Mesendoderm (in vitro differentiated cells): ENCODE data around the gene ARRB1.

Experiments used
- DNase-seq: peaks from one replicate; pipeline ENCODE4 v3.0.0; 2013
- H2AK5ac ChIP-seq: 2 replicates; pipeline ENCODE4 v1.6.1; 2013; ENCODE audit warnings: low read length, inconsistent platforms
- H2BK120ac ChIP-seq: 2 replicates; pipeline ENCODE4 v1.6.1; 2013; ENCODE audit warnings: low read depth, mild to moderate bottlenecking, low read length, moderate library complexity, mixed read lengths
- H2BK15ac ChIP-seq: replicated peaks from 2 replicates; pipeline ENCODE4 v1.6.1; 2013; ENCODE audit warnings: low read depth, mild to moderate bottlenecking, moderate library complexity
- H2BK5ac ChIP-seq: 2 replicates; pipeline ENCODE4 v1.6.1; 2013; ENCODE audit warnings: low read length, inconsistent platforms
- H3K18ac ChIP-seq: 2 replicates; pipeline ENCODE4 v1.6.1; 2013; ENCODE audit warnings: mild to moderate bottlenecking, low read length, mixed read lengths
- H3K23ac ChIP-seq: one replicate; pipeline ENCODE4 v1.6.1; 2013; ENCODE audit warnings: low read length
- H3K27ac ChIP-seq: 2 replicates; pipeline ENCODE4 v1.5.1; 2013; ENCODE audit warnings: low read depth, mild to moderate bottlenecking, inconsistent platforms, low read length, moderate library complexity
- H3K27me3 ChIP-seq: 2 replicates; pipeline ENCODE4 v1.6.1; 2013; ENCODE audit warnings: low read length, control low read depth, mild to moderate bottlenecking, inconsistent platforms; ENCODE audit not compliant: insufficient read depth, poor library complexity
- H3K36me3 ChIP-seq: 2 replicates; pipeline ENCODE4 v1.6.1; 2013; ENCODE audit warnings: low read length, inconsistent platforms; ENCODE audit not compliant: control insufficient read depth, insufficient read depth
- H3K4ac ChIP-seq: one replicate; pipeline ENCODE4 v1.6.1; 2013; ENCODE audit warnings: low read depth, mild to moderate bottlenecking, low read length, moderate library complexity
- H3K4me1 ChIP-seq: 2 replicates; pipeline ENCODE4 v1.6.1; 2013; ENCODE audit warnings: low read depth, low read length, inconsistent platforms; ENCODE audit not compliant: control insufficient read depth
- H3K4me2 ChIP-seq: 2 replicates; pipeline ENCODE4 v1.6.1; 2013; ENCODE audit warnings: low read length
- H3K4me3 ChIP-seq: 2 replicates; pipeline ENCODE4 v1.5.1; 2013; ENCODE audit warnings: mild to moderate bottlenecking, low read length
- H3K56ac ChIP-seq: one replicate; pipeline ENCODE4 v1.6.1; 2013; ENCODE audit warnings: low read length
- H3K79me1 ChIP-seq: 2 replicates; pipeline ENCODE4 v1.6.1; 2013; ENCODE audit warnings: low read length, inconsistent platforms
- H3K79me2 ChIP-seq: 2 replicates; pipeline ENCODE4 v1.6.1; 2013; ENCODE audit warnings: mild to moderate bottlenecking, low read length; ENCODE audit not compliant: control insufficient read depth, insufficient read depth
- H3K9ac ChIP-seq: 2 replicates; pipeline ENCODE4 v1.6.1; 2013; ENCODE audit warnings: low read length, inconsistent platforms
- H4K5ac ChIP-seq: one replicate; pipeline ENCODE4 v1.6.1; 2013; ENCODE audit warnings: low read length
- H4K8ac ChIP-seq: one replicate; pipeline ENCODE4 v1.6.1; 2013; ENCODE audit warnings: low read depth, mild to moderate bottlenecking, control low read depth, low read length, moderate library complexity
- WGBS: extraction: QIAGEN DNeasy Blood & Tissue Kit; methylation state at CpG from one replicate; pipeline ENCODE4 v1.1.7; 2013; ENCODE audit warnings: low lambda C conversion rate, missing lambda C conversion rate; ENCODE audit not compliant: insufficient coverage; ENCODE audit errors: extremely low coverage; 5-methylcytosine and 5-hydroxymethylcytosine counted together

Gene ARRB1

DNA sequence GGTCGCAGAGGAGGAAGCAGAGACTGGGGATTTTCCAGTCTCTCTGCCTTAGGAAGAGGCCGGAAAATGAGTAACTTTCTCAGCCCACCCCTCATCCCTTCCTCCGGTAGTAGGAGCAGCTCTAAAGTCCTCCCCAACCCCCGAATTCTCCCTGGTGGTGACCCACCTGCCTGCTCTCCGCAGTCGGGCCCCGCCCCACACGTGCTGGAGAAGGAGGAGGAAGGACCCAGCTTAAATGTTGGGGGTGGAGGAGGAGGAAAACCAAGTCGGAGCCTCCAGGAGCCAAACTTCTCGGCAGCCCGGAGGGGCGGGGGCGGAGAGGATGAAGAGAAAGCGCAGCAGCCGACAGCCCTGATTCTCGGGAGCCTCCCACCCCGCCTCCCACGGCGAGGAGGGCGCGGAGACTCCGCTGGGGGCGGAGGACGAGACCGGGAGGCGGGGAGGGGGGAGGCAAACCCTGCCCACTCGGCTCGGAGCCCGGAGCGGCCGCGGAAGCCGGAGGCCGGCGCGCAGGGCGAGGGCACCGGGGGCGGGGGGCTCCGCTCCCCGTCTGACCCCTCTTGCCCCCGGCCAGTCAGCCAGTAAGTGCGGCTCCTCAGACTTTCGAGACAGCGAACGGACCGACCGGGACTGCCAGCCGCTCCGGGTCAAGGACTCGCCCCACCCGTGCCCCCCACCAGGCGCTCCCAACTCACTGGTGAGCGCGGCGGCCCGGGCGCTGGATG is 111.0 kb downstream of the ARRB1 start, which contains the start of gene TPBGL:
TPBGL (plus strand) TSS at position 464 of the 725 bp plus-strand sequence. CDS start 276 bp downstream, outside the sequence.
- H3K79me2 ChIP-seq = no peaks in the 10 kb centered on the region
- no peaks in the 10 kb centered on the region for H3K36me3 ChIP-seq
- H3K23ac ChIP-seq = no peak within 1 kb of the TSS
- H3K4me1 ChIP-seq = no peaks in the 10 kb centered on the region
- no peak within 1 kb of the TSS for H4K8ac ChIP-seq
- peak within 1 kb of the TSS; percentile 91 for H3K56ac ChIP-seq
- H3K4ac ChIP-seq = no peak within 1 kb of the TSS
- H2BK120ac ChIP-seq = no peak within 1 kb of the TSS
- peak within 1 kb of the TSS; percentile 48 for H3K4me3 ChIP-seq
- no peak within 1 kb of the TSS for H2BK5ac ChIP-seq
- H3K27ac ChIP-seq = no peak within 1 kb of the TSS
- H3K4me2 ChIP-seq = peak within 1 kb of the TSS; percentile 93
- H4K5ac ChIP-seq = no peak within 1 kb of the TSS
- H2BK15ac ChIP-seq = no peak within 1 kb of the TSS
- H2AK5ac ChIP-seq = no peak within 1 kb of the TSS
- H3K27me3 ChIP-seq = peaks cover 25% of the 10 kb centered on the region
- no CpG with 5 or more reads among the region's 58 CpGs for WGBS
- no peaks in the 10 kb centered on the region for H3K79me1 ChIP-seq
- peak; percentile 55 for DNase-seq
- H3K18ac ChIP-seq = no peak within 1 kb of the TSS
- H3K9ac ChIP-seq = peak within 1 kb of the TSS; percentile 74

- no peaks in the 10 kb centered on the region for H3K4me1 ChIP-seq
- no peak overlapping the region for H3K4ac ChIP-seq
- H3K18ac ChIP-seq = no peak overlapping the region
- peaks cover 25% of the 10 kb centered on the region for H3K27me3 ChIP-seq
- no peak overlapping the region for H3K9ac ChIP-seq
- no peak overlapping the region for H4K8ac ChIP-seq
- H3K56ac ChIP-seq = no peak overlapping the region
- no peaks in the 10 kb centered on the region for H3K36me3 ChIP-seq
- H3K79me1 ChIP-seq = no peaks in the 10 kb centered on the region
- no peaks in the 10 kb centered on the region for H3K79me2 ChIP-seq
- no peak overlapping the region for H3K4me3 ChIP-seq
- no peak for DNase-seq
- no peak overlapping the region for H3K23ac ChIP-seq
- no peak overlapping the region for H2AK5ac ChIP-seq
- H4K5ac ChIP-seq = no peak overlapping the region
- H3K27ac ChIP-seq = no peak overlapping the region
- H2BK15ac ChIP-seq = no peak overlapping the region
- no peak overlapping the region for H2BK5ac ChIP-seq
- no CpG with 5 or more reads among the region's 10 CpGs for WGBS
- no peak overlapping the region for H2BK120ac ChIP-seq
- no peak overlapping the region for H3K4me2 ChIP-seq
Measured at GRCh38 chr11:75239531-75240290, 111.8 kb downstream of the ARRB1 start.

GRCh38 chr11:75238595-75239440 is 112.6 kb downstream of the ARRB1 start:
- Histone ChIP-seq H2AK5ac (no peak overlapping the region), H4K5ac (no peak overlapping the region), H3K23ac (no peak overlapping the region), H3K56ac (no peak overlapping the region), H3K4me1 (no peaks in the 10 kb centered on the region), H3K4me3 (no peak overlapping the region), H2BK15ac (no peak overlapping the region), H2BK120ac (no peak overlapping the region), H3K79me1 (no peaks in the 10 kb centered on the region), H3K18ac (no peak overlapping the region), H3K4me2 (no peak overlapping the region), H2BK5ac (no peak overlapping the region), H3K79me2 (no peaks in the 10 kb centered on the region), H3K27ac (no peak overlapping the region), H3K4ac (no peak overlapping the region), H3K9ac (no peak overlapping the region), H3K36me3 (no peaks in the 10 kb centered on the region), H3K27me3 (peaks cover 22% of the 10 kb centered on the region), H4K8ac (no peak overlapping the region)
- WGBS = no CpG with 5 or more reads among the region's 9 CpGs
- DNase-seq = no peak

GRCh38 chr11:75237050-75237449 is 114.4 kb downstream of the ARRB1 start:
- H3K4ac ChIP-seq = no peak overlapping the region
- H2AK5ac ChIP-seq = no peak overlapping the region
- H3K36me3 ChIP-seq = no peaks in the 10 kb centered on the region
- H2BK5ac ChIP-seq = no peak overlapping the region
- no CpG with 5 or more reads among the region's 8 CpGs for WGBS
- H2BK120ac ChIP-seq = no peak overlapping the region
- H4K5ac ChIP-seq = no peak overlapping the region
- no peaks in the 10 kb centered on the region for H3K79me2 ChIP-seq
- no peak overlapping the region for H3K27ac ChIP-seq
- peaks cover 8% of the 10 kb centered on the region for H3K27me3 ChIP-seq
- no peak overlapping the region for H3K4me3 ChIP-seq
- no peak overlapping the region for H3K4me2 ChIP-seq
- no peak overlapping the region for H2BK15ac ChIP-seq
- no peak overlapping the region for H3K23ac ChIP-seq
- no peak overlapping the region for H3K56ac ChIP-seq
- no peak overlapping the region for H3K9ac ChIP-seq
- no peak overlapping the region for H4K8ac ChIP-seq
- no peak overlapping the region for H3K18ac ChIP-seq
- no peaks in the 10 kb centered on the region for H3K79me1 ChIP-seq
- no peak for DNase-seq
- H3K4me1 ChIP-seq = no peaks in the 10 kb centered on the region

DNA sequence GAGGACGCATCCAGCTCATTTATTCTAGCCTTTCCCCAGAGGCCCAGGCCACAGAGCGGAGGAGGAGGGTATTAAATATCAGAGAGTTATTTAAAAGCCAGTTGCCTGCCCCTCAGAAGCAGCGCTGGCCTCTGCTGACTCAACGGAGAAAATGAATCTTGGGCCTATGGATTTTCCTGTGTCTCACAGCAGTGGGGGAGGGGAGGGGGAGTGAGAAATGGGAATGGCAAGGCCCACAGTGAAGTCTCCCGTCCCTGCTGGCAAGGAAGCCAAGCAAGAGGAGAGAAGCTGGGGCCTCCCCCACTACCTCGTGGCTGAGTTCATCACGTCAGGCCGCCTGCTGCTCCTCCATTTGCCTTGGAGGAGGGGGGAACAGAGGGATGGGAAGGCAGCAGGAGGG is 115.4 kb downstream of the ARRB1 start:
- H2BK120ac ChIP-seq = no peak overlapping the region
- H3K56ac ChIP-seq = no peak overlapping the region
- H3K18ac ChIP-seq = no peak overlapping the region
- no peak overlapping the region for H3K4ac ChIP-seq
- H3K36me3 ChIP-seq = no peaks in the 10 kb centered on the region
- no peaks in the 10 kb centered on the region for H3K4me1 ChIP-seq
- no peak overlapping the region for H3K9ac ChIP-seq
- WGBS = no CpG with 5 or more reads among the region's 8 CpGs
- no peaks in the 10 kb centered on the region for H3K79me1 ChIP-seq
- H4K5ac ChIP-seq = no peak overlapping the region
- no peak overlapping the region for H2AK5ac ChIP-seq
- no peak overlapping the region for H2BK15ac ChIP-seq
- no peak overlapping the region for H4K8ac ChIP-seq
- peaks cover 6% of the 10 kb centered on the region for H3K27me3 ChIP-seq
- no peak overlapping the region for H3K27ac ChIP-seq
- H2BK5ac ChIP-seq = no peak overlapping the region
- H3K23ac ChIP-seq = no peak overlapping the region
- H3K79me2 ChIP-seq = no peaks in the 10 kb centered on the region
- H3K4me3 ChIP-seq = no peak overlapping the region
- DNase-seq = peak; percentile 48
- H3K4me2 ChIP-seq = no peak overlapping the region
